ENCODE measurements around the gene DIPK1C.

GRCh38 chr18:74488864-74489263 lies 31.8 kb upstream of the DIPK1C start:
- TF ChIP-seq CREB5 (CRISPR knock-in tag; IDR thresholded peaks at IDR 0.05; ENCODE audit: low read depth) (no peak), SNAI2 (CRISPR knock-in tag; IDR thresholded peaks at IDR 0.05) (no peak), ZNF8 (CRISPR knock-in tag; IDR thresholded peaks at IDR 0.05) (no peak), CSRNP3 (CRISPR knock-in tag; IDR thresholded peaks at IDR 0.05) (no peak), ARNTL (CRISPR knock-in tag; IDR thresholded peaks at IDR 0.05; ENCODE audit: borderline replicate concordance, low read depth) (no peak), PATZ1 (CRISPR knock-in tag; IDR thresholded peaks at IDR 0.05; ENCODE audit: borderline replicate concordance) (no peak), ZNF565 (CRISPR knock-in tag; conservative IDR thresholded peaks at IDR 0.05; ENCODE audit: low read depth) (no peak)
